Stimulated activated CD4-positive, alpha-beta T cell treated with anti-CD3 and anti-CD28 coated beads, Interleukin-12 subunit alpha, Interleukin-12 subunit beta, amount 100 ng/mL, for 24 hours (primary cell): ENCODE measurements around the gene TMEM178B.
"Not testable (repeated sequence)": the region's sequence is repeated elsewhere in the genome, so short reads cannot be mapped to it uniquely, and the experiment has no call there.

ENCODE experiments used
- DNase-seq, 2 experiments: peaks; one replicate each; pipeline ENCODE4 v3.0.0-alpha.2; 2020; ENCODE audit warnings: low read depth in 2 of 2

The TMEM178B gene

DNA sequence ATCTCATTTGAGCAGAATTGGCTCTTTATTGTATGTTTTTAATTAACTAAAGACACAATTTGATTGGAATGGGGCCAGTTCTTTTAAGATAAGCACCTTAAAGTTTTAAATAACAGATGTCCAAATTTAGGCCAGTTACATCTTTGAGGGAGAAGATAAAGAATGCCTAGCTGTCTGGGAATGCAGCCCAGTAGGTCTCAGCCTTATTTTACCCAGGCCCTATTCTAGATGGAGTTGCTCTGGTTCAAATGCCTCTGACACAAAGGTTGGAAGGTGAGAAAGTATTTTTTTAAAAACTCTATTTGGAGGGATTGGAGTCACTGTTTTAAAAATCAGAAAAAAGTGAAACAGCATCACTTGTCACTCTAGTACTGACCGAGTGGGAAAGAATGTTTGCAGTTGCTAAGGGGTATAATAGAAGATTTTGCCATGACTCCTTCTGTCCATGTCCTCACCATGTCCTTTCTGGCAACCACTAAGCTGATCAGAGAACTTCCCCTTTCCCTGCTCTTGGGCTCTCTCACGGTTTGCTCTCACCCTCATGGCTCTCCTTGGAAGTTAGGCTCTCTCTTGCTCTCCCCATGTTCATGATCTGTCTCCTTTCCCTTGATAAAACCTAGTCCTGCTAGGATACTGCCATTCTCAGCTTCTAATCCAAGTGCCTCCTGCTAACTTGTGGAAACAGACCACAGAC, 239.1 kb downstream of the TMEM178B start:
- DNase-seq: no peak

DNA sequence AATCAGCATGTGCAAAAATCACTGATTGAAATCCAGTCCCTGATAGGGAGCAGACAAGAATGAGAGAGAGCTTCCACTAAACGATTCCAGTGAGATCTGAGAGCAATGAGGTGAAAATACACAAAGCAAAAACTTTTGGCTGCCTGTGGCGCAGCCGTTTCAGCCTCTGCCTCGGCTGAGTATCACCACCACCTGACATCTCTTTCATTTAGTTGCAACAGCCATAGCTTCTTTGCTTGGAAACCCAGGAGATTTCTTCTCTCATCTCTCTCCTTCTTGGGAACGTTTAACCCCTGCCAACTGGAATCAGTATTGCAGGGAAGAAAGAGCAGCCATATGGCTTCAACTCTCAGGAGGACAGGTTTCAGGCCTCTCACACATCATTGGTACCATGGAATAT, 240.0 kb downstream of the TMEM178B start:
- no peak for DNase-seq

- DNase-seq: no peak
Measured at GRCh38 chr7:141317033-141317585, 243.2 kb downstream of the TMEM178B start.

GRCh38 chr7:141320287-141320686, 246.4 kb downstream of the TMEM178B start:
- DNase-seq: no peak

DNA sequence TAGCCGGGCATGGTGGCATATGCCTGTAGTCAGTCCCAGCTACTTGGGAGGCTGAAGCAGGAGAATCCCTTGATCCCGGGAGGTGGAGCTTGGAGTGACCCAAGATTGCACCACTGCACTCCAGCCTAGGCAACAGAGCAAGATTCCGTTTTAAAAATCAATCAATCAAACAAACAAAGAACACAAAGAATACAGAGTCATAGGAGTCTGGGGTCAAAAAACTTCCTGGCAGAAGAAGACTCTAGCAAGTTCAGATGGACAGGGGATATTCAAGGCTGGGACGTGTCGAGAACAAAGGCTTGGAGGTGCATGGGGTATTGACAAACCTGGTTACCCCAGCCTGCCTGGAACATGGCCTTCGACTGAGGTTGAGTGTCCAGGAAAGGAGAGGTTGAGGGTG, 248.5 kb downstream of the TMEM178B start:
- no peak for DNase-seq

GRCh38 chr7:141323826-141324225, 250.0 kb downstream of the TMEM178B start:
- DNase-seq: no peak

- DNase-seq: no peak
Measured at GRCh38 chr7:141324870-141325269, 251.0 kb downstream of the TMEM178B start.

DNA sequence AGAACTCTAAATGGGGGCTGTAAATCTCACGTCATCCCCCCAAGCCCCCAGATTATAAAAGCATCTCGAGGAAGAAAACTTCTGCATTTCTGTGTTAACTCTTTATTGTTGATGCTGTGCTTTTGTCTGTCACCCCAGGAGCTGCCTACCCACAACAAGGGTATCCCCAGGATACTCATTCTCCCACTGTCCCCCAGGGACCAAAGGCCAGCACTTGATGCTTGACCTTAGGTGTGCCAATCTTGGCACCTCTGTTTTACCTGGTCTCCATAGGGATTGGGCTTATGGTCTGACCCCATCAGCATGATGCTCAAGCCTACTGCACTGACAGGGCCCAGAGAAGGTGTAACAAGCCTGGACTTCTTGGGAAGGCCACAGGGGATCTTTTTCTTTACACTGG, 251.4 kb downstream of the TMEM178B start:
- no peak for DNase-seq

DNA sequence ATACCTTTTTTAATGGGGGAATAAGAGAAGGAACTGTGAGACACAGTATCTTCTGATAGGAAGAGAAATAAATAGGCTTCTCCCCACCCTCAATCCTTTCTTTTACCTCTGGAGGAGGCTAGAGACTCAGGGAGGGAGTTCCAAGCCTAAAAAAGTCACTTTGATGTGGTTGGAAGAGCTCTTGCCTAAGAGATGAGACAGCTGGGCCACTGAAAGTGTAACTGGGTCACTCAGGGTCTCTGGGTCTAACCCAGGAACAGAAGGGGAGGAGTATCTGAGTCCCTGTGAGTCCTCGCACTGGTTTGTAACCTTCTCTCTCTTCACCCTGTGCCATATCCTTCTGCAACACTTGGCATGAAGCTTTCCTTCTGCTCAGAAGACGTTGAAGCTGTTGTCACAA, 254.4 kb downstream of the TMEM178B start:
- DNase-seq: no peak

- DNase-seq: not testable (repeated sequence)
Measured at GRCh38 chr7:141330285-141330684, 256.4 kb downstream of the TMEM178B start.

DNA sequence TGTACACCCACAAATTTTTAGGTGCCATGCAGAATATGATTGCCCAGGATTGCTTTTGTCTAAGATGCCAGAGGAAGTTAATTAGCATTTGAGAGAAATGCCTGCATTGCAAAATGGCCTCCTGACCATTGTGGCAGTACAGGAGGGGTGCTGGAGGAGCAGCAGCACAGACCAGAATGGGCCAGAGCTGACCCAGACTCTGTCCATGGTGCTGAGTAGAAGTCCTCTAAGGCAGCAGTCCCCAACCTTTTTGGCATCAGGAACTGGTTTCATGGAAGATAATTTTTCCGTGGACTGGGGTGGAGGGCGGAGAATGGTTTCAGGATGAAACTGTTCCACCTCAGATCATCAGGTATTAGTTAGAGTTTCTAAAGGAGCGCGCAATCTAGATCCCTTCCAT, 259.6 kb downstream of the TMEM178B start:
- DNase-seq: no peak

GRCh38 chr7:141335164-141335563, 261.3 kb downstream of the TMEM178B start:
- DNase-seq: no peak

DNA sequence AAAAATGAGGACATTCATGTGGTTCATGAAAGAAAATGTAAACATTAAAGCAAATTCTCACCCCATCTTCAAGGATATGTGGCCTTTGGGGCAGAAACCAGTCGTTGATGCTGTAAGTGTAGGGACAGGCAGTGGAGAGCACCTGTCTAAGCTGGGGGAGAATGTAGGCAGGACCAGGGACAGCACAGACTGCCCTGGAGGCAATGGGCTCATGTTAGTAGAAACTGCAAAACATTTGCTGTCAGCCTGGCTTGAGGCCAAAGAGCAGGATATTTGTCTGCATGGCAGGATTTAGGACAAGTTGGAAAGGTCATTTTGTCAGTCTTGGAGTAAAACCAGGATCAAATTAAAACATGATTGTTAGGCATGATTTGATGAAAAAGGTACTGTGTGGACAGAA, 265.7 kb downstream of the TMEM178B start:
- DNase-seq: no peak

GRCh38 chr7:141340991-141341390, 267.1 kb downstream of the TMEM178B start:
- DNase-seq: no peak

- no peak for DNase-seq
Measured at GRCh38 chr7:141342621-141343408, 269.0 kb downstream of the TMEM178B start.

GRCh38 chr7:141344153-141344935, 270.5 kb downstream of the TMEM178B start:
- DNase-seq: no peak

- DNase-seq: no peak
Measured at GRCh38 chr7:141348728-141349127, 274.9 kb downstream of the TMEM178B start.

DNA sequence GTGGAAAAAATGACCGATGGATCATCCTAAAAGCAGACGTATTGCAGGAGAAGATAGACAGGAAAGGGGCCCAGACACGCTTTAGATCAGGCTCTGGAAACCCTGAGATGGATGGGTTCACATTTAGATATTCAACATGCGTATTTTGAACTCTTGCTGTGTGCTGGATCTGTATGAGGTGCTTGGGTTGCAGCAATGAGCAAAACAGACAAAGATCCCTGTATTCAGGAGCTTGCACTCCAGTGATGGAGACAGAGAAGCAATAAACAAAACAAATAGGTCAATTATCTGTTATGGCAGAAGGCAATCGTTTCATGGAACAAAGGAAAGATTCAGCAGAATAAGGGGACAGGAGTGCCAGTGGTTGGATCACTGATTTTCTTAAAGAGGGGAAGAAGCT, 275.5 kb downstream of the TMEM178B start:
- DNase-seq: no peak

GRCh38 chr7:141349804-141350203, 275.9 kb downstream of the TMEM178B start:
- DNase-seq: no peak

DNA sequence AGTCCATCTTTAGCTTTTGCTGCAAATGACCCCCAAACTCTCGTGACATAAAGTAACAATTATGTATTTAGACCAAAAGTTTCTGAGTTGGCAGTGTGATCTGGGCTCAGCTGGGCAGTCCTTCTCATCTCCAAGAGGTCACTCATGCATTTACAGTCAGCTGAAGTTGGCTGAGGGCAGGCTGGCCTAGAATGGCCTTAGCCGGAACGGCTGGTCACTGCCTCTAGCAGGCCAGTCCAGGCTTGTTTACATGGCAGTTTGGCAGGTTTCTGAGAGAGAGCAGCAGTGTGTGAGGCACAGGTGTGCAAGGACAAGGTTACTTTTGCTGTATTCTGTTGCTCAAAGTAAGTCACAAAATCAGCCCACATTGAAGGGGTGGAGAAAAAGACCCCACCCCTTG, 277.3 kb downstream of the TMEM178B start:
- DNase-seq: no peak

GRCh38 chr7:141352955-141353354, 279.1 kb downstream of the TMEM178B start:
- no peak for DNase-seq

- DNase-seq: no peak
Measured at GRCh38 chr7:141354251-141354650, 280.4 kb downstream of the TMEM178B start.
